EH (cell line): Measurements from ENCODE around the gene RIN1.
"Not testable (repeated sequence)": the region's sequence is repeated elsewhere in the genome, so short reads cannot be mapped to it uniquely, and the experiment has no call there.

Source experiments
- DNase-seq: peaks from one replicate; pipeline ENCODE4 v3.0.0-alpha.2; 2015; ENCODE audit warnings: low read depth

The RIN1 gene

DNA sequence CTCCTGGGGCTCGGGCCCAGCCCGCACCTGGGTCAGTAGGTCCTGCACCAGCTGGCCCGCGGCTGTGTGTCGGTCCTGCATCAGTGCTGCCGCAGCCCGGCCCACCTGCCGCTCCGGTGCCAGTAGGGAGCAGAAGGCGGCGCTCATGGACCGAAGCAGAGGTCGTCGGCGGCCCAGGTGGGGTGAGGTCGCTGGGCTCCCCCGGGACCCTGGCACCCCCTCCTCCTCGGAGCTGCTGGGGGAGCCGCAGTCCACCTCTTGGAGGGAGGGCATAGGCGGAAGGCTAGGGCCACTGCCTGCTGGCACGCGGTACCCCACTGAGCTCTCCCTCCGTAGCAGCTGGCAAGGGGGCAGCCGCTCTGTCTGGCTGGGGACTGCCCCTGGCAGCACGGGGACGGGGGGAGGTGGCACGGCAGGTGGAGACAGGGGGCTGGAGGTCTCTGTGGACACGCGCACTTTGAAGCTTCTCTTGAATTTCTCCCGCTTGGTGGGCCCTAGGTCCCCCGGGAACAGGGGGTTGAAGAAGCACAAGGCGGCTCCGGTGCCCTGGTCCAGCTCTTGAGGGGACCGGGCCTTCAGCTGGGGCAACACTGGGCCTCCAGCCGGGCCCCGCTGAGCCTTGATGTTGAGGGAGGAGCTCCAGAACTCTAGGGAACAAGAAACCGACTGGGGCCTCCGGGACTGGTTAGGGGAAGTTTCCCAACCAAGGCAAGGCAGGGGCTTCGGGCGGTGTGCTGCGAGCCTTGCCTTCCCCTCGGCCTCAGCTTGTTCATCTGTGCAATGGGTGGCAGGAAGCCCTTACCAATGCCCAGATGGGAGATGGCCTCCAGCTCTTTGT lies 1.4 kb downstream of the RIN1 start:
- no peak for DNase-seq

DNA sequence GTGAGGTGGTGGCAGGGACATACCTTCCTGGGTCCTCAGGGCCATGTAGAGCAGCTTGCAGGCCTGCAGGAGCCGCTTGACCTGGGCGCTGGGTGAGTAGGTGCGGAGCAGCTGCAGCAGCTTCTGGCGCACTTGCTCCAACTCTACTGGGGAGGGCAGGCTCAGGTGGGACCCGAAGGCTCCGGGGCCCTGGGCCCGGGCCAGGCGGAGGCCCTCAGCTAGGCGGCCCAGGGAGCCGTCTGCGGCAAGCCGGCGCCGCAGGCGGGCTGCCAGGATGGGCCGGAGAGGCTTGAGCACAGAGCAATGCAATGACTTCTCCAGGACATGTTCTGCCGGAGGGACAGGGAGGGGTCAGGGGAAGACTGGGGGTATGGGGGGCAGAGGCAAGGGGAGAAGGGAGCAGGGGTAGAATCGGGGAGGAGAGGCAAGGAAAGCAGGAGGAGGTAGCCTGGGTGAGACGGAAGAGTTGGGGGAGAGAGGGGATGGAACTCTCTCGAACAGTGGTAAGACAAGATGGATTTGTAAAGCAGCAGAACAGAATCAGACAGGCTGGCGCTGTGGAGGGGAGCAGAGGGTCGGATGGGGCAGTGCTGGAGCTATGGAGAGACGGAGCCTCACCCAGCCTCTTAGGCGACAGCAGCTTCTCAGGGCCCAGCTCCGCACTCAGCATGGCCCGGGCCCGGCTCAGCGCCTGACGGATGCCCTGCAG lies 2.2 kb downstream of the RIN1 start:
- no peak for DNase-seq

DNA sequence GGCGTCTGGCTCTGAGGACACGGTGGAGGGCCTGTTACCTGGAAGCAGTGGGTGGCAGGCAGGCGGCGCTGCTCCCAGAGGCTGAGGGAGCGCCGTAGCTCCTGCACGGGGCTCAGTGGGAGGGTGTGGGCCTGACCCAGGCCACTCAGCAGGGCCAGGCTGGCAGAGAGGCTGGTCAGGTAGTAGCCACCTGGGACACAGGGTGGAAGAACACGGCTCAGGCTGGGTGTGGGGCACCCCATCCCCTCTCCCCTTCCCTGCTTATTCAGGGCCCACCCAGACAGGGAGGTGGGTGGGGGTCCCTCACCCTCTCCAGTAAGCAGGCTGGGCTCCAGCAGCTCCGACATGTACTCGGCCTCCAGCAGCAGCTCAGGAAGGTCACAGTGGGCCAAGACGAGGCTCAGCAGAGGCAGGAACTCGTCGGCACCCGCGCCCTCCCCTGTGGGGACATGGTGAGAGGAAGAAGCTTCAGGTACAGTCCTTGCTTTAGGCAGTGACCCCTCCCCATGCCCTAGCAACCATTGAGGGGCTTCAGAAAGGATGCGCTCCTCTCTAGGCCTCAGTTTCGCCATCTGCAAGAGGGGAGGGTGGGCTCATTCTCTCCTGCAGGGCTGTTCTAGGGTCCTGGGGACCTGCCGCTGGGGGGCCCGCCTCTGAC lies 2.9 kb downstream of the RIN1 start:
- no peak for DNase-seq

DNA sequence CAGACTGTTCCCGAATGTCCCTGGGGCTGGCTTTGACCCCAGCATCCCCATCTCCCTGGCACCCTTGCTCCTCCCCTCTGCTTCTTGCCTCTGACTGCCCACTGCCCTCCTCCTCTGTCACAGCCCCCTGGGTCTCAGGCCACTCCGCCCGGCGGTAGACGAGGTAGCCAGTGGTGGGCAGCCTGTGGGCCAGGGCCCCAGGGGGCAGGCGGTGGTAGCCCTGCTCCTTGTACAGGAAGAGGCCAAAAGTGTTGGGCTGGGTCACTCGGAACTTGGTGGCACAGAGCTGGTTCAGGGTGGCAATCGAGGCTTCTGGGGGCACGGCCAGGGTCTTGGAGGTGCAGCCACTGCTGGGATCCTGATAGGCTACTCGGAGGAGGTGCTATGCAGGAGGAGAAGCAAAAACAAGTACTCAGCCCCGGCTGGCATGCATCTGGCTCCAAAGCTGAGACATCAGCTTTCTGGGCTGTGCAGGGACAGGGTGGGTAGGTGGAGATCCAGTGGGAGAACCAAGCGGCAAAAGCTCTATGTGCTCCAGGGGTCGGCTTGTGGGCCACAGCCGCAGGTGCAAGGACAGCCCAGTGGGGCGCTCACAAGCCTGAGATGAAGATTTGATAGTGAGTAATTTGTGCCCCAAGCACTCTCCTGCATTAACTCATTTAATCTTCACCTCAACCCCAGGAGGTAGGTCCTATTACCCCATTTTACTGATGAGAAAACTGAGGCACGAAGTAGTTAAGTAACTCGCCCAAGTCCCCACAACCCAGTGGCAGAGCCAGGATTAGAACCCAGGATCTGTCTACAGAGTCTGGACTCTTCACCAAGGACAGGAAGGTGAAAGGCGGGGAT lies 3.6 kb downstream of the RIN1 start:
- no peak for DNase-seq

DNA sequence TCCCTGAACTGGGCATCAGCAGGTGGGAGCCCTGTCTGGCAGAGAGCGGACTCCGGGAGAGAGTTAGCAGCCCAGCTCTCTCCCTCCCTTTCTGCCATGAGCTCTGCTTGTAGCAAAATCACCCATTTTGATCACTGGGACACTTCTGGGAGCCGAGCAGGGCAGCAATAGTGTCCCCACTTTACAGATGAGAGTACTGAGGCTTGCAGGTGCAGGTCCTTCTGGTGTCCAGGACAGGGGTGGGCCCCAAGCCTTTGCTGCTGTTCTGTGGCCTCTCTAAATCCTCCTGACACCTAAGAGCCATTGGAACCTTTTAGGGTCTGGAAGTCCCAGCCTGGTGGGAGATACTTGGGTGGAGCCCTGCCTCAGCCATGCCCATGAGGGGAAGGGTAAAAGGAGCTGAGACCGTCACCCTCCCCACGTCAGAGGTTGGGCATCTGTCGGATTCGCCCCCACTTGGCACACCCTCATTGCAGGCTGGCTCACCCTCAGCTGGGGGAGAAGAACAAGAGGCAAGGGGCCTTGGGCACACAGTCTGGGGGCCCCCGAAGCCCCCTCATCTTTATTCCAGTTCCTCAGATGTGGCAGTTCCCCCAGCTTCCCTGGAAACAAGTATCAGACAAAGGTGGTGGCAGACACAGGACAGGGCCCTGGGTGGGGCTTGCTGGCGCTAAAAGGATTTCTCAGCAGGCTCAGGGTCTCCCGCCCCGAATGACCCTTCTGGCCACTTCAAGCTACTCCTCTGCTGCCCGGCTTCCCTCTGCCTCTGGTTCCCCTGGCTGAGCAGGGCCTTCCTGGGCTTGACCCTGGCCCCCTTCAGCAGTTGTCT lies 4.5 kb downstream of the RIN1 start:
- DNase-seq, result no peak

DNA sequence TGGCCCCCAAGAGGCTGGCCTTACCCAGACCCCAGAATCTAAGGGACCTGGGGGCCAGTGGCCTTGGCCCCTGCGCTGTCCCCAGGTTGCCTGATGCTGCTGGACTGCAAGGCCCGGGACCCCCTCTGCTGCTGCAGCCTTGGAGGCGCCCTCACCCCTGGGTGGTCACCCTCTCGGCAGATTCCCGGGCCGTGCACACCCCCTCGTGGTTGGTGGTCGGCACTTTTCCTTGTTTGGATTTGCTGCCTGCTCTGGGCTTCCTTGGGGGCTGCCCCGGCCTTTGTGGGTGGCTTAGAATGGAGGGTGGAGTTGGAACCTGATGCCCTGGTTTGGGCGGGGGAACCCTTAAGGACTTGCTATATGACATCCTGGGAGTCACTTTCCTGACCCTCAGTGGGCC lies 5.3 kb downstream of the RIN1 start:
- DNase-seq, result no peak

DNA sequence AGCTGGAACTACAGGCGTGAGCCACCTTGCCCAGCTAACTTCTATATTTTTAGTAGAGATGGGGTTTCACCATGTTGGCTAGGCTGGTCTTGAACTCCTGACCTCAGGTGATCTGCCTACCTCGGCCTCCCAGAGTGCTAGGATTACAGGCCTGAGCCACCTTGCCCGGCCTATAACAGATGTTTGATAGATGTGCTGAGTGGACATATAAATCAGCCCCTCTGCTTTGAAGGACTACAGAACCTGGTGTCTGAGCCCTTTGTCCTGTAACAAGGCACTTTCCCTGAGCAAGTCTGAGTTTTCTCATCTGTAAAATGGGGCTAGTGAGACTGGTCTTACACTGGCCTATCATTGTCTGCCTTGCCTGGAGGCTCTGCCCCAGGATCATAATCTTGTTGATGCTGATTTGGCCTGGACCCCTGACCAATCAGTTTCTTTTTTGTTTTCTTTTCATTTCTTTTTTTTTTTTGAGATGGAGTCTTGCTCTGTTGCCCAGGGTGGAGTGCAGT lies 7.0 kb downstream of the RIN1 start:
- DNase-seq, result no peak

DNA sequence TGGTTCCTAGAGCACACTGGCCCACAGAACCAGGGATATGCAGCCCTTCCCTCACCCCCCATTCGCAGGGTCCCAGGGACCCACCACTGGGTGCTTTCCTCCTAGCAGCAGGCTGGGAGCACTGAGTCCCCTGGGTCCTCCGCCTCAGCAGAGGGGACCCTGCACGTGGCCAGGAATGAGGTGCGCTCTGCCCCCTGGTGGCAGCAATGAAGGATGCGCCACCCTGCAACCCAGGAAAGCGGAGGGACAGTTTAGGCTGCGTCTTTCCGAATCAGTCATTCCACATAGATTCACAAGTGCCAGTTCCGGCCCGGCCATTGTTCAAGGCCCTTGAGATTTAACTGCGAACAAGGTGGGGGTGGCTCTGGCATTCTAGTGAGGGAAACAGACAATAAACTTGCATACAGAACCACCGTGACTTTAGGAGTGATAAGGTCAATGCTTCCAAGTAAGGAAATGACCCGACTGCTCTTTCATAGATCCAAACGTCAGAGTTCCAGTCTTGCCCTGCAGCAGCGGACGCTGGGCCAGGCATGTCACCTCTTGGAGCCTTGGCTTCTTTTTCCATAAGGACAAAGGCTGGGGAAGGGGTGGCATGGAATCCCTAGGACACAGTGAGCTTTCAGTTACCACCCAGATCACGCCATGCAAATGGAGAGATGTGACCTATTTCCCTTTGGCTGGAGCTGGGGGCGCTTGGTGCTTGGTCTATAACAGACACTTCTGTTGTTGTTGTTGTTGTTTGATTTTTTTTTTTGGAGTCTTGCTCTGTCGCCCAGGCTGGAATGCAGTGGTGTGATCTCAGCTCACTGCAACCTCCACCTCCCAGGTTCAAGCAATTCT lies 7.7 kb downstream of the RIN1 start:
- DNase-seq, result peak; percentile 85

DNA sequence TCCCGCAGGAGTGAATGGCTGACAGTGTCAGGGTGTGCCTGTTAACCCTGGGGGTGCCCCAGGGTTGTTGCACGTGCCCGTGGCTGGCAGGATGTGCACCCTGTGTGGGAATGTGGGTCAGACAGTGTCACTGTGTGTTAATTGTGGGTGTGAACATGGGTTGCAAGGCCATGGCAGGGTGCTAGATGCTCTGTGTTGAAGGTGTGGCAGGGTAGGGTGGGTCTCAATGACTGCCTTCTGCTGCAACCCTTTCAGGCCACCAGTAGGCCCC lies 8.3 kb downstream of the RIN1 start:
- DNase-seq, result peak; percentile 46

DNA sequence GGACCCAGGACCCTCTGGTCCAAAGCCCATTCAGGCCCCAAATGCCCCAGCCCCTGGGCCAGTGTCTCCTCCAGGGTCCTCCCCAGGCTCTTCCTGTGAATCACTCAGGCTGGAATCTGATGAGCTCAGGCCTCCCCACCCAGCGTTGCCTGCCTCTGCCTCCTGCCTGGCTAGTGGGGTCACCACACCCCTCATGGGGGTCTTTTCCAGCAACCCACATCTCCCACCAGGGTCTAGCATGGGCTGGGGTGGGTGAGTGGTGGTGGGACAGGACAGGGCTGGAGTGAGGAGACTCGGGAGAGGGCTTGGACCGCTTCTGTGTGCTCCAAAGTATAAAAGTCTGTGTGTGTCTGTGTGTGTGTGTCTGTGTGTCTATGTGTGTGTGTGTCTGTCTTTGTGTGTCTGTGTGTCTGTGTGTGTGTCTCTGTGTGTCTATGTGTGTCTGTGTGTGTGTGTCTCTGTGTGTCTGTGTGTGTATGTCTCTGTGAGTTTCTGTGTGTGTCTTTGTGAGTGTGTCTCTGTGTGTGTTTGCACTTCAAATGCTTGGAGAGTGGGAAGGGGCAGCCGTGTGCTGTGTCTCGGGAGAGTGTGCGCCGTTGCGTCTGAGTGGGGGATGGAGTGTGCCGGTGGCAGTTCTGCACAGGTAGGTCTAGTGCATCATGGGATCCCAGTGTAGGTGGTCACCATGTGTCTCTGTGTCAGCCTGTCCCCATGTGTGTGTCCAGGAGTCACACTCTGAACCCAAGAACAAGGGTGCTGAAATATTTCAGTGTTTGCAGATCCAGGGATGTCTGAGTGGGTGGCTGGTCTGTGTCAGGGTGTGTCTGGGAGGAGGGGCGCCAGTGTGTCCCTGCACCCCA lies 8.8 kb downstream of the RIN1 start:
- DNase-seq, result peak; percentile 84

DNA sequence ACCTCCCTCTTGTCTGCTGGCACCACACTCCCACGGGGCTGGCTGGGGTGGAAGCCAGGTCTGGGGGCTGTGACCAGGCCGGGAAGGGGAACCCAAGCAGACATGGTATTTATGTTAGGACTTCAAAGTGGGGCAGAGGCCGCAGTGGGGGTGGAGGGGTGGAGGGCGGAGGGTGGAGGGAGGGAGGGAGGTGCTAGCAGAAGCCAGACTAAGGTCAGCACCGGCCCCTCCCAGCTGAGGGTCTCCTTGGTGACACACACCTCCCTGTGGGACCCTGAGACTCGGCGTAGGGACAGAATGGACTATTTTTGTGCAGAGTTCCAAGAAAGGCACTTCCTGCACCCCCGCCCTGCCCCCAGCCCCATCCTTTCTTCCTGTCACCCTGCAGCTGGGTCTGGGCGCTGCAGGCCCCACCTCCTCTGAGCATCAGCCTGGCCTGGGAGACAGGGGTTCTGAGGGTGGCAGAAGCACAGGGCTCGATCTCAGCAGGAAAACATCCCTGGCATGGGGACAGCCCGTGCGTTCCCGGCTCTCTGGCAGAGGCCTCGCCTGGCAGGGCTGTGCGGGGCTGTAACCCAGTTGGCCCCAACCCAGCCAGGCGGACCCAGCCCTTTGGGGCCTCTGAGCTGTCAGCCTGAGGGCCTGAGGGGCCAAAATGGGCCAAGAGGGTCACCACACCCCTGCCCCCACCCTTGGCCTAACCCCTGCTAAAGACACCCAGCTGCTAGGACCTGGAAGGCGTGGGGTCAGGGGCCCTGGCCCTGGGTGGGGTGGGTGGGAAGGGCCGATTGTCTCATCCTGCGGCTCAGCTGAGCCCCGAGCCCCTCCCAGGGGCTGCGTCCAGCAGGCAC lies 9.7 kb downstream of the RIN1 start:
- DNase-seq, result peak; percentile 92

DNA sequence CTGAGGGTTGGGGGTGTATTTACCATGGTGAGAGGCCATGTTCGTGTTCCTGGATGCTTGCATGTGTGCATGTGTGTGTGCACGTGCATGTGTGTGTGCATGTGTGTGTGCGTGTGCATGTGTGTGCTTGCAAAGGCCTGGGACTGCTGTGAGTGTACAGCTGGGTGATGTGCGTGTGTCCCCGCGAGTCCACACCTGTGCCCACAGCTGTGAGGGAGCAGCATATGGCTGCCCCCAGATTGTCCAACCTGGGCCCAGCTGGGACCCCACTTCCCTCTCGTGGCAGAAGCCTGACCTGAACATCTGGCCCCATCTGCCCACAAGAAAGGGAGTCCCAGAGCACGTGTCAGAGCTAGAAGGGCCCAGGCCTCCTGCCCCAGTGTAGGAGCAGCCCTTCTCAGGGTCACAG lies 11.0 kb downstream of the RIN1 start:
- no peak for DNase-seq

DNA sequence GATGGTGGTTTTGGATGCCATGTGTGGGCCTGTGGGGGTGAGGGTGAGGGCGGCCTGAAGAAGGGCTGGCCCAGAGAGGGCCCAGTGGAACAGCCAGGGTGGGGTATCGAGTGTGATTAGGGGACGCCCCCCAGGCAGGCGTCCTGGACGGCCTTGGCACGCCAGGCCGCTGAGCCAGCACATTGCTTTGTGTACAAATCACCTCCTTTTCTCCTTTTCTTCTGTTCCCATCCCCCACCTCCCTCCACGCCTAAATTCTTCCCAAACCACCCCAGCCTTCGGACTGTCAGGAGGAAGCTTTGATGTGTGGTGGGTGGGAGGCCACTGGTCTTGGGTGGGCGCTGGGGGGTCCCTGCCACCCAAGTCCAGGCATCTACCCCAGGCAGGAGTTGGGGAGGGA lies 11.6 kb downstream of the RIN1 start:
- DNase-seq, result peak; percentile 78

DNA sequence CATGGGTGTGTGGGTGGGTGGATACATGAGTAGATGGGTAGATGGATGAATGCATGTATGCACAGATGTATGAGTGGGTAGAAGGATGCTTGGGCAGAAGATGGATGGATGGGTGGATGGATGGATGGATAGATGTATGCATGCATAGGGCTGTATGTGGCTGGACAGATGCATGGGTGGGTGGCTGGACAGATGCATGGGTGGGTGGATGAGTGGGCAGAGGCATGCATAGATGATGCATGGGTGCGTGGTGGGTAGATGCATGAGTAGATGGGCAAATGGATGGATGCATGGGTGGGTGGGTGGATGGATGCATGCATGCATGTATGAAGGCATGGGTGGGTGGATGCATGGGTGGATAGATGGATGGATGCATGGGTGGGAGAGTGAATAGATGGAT lies 12.6 kb downstream of the RIN1 start:
- no peak for DNase-seq

DNA sequence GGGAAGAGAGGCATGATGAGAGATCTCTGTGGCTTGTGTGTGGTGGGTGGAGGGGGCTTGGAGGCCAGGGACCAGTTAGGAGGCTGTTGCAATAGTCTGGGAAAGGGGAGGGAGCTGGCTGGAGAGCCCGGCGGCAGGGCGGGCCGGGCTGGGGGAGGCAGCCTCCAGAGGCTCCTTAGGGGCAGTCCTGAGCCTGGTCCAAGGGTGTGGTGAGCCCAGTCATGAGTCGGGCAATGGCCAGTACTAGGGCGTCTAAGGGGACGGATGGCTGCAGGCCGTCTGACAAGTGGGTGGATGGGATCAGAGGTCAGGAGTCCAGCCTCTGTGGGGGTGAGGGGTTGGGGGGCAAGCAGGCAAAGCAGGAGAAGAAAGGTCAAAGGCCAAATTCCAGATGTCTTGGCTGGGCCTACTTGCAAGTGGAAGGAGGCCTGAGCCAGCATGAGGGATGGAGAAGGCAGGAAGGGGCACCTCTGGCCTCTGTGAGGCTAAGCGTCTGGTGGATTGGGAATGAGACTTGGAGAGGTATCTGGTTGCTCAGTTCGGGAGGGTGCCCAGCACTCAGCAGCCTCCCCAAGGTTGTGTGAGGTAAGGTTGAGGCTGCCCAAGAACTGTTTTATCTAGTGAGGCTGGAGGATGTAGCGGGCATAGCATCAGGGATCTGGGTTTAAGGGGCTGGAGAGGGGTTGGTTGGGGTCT lies 13.4 kb downstream of the RIN1 start:
- no peak for DNase-seq

DNA sequence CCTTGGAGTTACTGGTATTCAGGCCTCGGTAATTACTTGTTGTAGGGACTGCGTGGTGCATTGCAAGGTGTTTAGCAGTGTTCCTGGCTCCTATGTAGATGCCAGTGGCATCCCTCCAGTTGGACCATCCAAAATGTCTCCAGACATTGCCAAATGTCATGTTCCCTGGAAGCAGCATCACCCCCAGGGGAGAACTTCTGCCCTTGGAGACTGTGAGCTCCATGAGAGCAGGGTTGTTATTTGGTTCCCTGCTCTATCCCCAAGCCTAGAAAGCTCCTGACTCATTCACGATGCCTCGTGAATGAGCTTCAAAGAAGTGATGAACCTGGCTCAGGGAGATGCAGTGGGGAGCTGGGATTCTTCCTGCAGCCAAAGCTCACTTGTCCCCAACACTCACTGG lies 14.6 kb downstream of the RIN1 start:
- DNase-seq, result no peak

DNA sequence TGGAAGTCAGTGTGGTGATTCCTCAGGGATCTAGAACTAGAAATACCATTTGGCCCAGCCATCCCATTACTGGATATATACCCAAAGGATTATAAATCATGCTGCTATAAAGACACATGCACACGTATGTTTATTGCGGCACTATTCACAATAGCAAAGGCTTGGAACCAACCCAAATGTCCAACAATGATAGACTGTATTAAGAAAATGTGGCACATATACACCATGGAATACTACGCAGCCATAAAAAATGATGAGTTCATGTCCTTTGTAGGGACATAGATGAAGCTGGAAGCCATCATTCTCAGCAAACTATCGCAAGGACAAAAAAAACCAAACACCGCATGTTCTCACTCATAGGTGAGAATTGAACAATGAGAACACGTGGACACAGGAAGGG lies 15.5 kb downstream of the RIN1 start:
- DNase-seq, result not testable (repeated sequence)

DNA sequence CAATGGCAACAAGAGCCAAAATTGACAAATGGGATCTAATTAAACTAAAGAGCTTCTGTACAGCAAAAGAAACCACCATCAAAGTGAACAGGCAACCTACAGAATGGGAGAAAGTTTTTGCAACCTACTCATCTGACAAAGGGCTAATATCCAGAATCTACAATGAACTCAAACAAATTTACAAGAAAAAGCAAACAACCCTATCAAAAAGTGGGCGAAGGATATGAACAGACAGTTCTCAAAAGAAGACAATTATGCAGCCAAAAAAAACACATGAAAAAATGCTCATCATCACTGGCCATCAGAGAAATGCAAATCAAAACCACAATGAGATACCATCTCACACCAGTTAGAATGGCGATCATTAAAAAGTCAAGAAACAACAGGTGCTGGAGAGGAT lies 15.9 kb downstream of the RIN1 start:
- not testable (repeated sequence) for DNase-seq
